NCI-H82 (cell line): ENCODE data around the gene C11orf52.
A peak's percentile ranks its signal among the peaks of the same experiment; 100 is the strongest.
"Not testable (repeated sequence)": the region's sequence is repeated elsewhere in the genome, so short reads cannot be mapped to it uniquely, and the experiment has no call there.

Experiments
- DNase-seq: peaks from one replicate; lab custom pipeline; 2025; lab: John Stamatoyannopoulos, UW

C11orf52 gene

DNA sequence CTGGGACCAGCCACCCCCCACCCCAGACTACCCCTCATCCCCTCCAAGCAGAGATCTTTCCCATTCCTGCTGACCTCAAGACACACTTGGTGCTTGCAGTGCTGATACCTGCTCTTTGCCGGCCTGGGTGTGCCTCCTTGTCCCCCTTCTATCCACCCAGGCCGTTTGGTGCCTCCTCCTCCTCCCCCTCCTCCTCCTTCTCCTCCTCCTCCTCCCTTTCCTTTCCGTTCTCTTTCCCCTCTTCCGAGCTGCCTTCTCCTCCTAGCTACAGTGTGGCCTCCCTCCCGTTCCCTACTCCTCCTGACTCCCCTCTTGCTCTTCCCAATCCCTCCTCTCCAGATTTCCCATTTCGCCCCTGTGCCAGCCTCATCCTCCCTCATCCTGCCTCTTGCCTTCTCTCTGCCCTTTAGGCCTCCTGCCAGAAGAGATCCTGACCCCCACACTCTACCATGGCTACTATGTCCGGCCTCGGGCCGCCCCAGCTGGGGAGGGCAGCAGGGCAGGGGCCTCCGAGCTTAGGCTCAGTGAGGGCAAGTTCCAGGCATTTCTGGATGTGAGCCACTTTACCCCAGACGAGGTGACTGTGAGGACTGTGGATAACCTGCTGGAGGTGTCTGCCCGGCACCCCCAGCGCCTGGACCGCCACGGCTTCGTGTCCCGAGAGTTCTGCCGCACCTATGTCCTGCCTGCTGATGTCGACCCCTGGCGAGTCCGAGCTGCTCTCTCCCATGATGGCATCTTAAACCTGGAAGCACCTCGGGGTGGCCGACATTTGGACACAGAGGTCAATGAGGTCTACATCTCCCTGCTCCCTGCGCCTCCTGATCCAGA is 5.5 kb upstream of the C11orf52 start:
- no peak for DNase-seq

DNA sequence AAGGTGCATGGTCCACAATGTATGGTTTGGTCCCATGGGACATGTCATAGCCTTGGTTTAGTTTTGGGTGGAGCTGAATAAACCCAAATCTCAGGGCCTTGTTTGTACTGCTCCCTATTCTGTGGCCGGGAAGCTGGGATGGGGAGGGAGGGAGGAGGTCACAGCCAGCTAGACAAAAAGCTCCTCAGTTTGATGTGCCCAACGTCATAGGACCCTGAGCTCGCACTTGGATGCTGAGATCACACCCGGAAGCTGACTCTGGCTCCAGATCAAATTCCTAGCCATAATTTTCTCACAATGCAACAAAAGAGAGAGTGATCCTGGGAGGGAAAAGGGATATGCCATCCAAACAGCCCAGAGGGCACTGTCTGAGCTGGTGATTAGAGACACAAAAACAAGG is 4.7 kb upstream of the C11orf52 start:
- DNase-seq: no peak

DNA sequence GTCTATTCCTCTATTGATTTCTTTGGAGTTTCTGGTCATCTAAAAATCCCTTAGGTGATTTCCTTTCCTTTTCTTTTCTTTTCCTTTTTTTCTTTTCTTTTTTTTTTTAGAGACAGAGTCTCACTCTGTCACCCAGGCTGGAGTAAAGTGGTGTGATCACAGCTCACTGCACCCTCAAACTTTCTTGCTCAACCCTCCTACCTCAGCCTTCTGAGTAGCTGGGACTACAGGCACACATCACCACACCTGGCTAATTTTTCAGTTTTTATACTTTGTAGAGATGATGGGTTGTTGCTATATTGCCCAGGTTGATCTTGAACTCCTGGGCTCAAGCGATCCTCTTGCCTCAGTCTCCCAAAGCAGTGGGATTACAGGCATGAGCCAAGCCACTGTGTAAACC is 1.9 kb upstream of the C11orf52 start:
- no peak for DNase-seq

DNA sequence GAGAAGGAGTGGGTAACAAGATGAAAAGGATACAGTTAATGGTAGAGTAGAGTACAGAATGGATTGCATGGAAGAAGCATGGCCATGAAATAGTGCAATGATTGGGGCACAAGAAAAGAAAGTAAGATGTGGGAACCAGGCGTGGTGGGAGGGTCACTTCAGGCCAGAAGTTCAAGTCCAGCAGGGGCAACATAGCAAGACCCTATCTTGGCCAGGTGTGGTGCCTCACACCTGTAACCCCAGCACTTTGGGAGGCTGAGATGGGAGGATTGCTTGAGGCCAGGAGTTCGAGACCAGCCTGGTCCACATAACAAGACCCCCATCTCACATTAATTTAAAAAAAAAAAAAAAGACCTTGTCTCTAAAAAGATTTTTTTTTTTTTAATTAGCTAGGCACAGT is 1.4 kb upstream of the C11orf52 start:
- no peak for DNase-seq

DNA sequence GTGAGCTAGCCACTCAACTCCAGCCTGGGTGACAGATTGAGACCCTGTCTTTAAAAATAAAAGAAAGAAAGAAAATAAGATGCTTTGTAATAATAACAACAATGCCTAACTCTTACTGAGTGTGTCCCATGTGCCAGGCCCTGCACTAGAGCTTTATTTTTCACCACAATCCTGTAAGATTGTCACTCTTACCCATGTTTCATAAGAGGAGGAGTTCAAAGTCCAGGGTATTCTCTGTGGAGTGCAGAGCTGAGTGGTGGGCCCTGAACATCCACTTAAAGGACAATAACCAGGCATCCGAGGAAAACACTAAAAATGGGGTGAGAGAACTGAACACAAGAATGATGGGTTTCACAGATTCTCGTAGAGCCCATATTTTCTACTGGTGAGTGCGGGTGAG is 925 bp upstream of the C11orf52 start:
- DNase-seq: no peak

DNA sequence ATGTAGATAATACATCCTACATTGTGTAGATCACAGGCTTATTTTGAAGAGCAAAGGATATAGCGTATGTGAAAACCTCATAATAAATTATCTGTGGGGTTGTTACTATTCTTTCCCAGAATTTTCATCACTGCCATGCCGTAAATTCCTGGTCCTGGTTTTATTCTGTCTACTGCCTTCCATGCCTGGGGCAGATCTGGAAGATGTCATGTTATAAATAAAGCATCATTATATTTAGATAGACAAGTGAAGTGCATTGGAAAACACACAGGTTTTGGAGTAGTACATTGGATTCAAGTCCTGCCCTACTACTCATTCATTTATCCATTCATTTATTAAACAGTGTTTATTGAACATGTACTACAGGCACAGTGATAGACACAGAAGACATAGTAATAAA is 2.2 kb downstream of the C11orf52 start:
- DNase-seq: no peak

DNA sequence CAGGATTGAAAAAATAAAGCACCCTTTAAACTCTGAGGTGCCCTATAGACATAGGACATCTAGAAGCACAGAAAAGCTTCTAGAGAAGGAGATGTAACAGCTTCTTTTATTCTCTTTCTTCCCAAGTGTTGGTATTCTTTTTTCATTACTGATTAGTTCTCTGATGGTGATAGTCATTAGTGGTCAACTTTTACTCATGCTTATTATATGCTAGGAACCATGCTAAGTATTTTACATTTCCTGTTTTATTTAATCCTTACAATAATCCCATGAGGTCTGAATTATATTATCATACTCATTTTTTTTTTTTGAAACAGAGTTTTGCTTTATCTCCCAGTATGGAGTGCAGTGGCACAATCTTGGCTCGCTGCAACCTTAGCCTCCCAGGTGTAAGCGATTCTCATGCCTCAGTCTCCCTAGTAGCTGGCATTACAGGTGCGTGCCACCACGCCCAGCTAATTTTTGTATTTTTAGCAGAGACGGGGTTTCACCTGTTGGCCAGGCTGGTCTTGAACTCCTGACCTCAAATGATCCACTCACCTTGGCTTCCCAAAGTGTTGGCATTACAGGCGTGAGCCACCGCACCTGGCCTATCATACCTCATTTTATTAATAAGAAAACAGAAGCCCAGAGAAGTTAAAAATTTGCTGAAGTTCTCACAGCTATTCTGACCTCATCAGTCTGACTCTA is 3.0 kb downstream of the C11orf52 start:
- DNase-seq: no peak

DNA sequence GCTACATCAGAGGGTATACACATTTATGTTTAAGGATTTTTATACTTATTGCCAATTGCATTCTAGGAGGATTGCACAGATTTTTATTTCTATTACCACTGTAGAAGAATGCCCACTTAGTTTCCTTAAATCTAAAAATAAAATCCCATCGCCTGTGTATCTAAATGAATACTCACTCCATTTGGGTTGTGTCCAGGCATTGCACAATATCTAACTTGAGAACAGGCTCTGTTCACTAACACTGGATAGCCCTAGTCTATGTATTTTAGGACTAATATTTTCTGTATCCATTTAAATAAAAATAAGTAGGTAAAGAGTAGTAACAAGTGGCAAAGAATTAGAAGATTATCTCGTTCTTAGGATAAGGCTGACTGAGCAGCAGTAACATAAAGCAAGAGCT is 4.1 kb downstream of the C11orf52 start:
- DNase-seq: no peak

DNA sequence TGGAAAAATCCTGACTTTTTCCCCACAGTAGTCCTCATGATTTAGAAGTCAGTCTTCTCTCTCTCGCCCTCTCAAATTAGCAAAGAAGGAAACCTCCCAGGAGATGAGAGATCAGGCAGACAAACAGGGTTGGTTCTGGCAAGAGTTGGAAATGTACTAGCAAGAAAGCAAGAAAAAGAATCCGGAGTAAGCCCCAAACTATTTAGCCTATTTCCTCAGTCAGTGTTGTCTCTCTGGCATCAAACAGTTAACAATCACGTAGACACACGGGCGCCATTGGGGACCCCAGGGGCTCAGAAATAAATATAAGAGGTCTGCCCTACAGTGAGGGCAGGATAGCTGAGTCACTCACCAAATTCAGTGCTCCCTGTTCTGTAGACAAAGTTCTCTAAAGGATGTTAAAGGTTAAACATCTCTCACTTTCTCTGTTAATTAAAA is 4.7 kb downstream of the C11orf52 start:
- no peak for DNase-seq

DNA sequence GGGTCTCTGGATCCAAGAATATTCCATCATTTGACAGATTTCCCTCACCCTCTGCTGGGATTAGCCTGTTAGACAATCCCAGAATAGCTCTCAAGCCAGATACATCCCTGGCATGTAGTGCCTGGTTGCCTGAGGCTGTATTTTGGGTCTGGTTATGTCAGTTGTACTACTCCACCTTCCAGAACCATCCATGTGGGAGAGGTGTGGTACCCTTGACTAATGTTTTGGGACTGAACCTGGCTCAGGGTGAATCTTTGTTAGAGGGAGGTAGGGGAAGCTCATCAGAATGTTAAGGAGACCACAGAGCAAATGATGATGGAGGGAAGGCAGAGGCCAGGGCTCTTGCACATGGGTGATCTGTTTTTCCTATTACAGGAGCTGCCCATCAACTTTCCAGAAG is 5.2 kb downstream of the C11orf52 start:
- no peak for DNase-seq

DNA sequence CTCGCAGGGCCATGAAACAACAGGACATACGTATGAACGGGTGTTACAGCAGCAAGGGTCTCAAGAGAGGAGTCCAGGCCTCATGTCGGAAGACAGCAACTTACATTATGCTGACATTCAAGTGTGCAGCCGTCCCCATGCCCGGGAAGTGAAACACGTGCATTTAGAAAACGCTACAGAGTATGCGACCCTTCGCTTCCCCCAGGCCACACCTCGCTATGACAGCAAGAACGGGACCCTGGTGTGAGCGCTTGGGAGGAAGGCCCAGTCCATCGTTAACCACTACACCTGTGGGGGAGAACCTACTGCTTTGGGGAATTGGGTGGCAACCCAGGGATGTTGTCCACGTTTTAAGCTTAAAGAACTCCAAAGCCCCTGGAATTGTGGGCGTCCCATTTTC is 7.2 kb downstream of the C11orf52 start:
- no peak for DNase-seq

DNA sequence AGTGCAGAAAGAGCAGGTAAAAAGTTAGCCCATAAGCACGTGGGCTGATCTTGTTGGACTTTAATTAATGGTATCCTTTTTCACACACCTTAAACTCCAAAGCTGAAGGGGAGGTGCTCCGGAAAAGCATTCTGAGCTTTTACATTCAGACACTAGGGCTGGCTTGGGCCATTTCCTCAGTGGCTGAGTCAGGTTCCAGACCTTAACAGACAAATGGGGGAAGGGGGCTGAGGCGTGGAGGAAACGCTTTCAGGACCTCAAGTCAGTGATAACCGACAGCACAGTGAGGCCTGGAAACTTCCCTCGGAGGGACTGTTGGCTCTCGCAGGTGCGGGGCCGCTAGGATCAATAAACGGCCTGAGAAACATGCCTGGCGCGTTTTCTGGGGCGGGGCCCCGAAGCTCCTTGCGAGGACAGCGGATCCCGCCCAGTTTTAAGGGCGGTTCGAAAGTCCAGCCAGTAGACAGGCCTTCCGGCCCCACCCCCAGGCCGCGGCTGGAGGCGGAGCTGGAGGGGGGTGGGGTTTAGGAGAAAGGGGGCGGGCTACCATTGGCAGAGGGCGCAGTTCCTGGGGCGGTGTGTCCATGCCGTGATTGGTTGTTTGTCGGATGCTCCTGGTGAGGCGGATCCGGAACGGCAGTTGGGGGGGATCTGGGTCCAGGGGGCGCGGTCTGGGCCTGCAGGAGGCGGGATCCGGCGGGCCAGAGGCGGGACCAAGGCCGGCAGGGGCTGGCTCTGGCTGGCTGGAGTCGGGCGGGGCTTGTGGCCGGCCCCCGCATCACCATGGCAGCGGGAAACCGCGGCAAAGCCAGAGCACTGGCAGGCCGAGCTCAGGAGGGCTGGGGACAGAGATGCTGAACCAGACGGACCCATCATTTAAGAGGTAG is 8.0 kb downstream of the C11orf52 start:
- peak; percentile 98 for DNase-seq

DNA sequence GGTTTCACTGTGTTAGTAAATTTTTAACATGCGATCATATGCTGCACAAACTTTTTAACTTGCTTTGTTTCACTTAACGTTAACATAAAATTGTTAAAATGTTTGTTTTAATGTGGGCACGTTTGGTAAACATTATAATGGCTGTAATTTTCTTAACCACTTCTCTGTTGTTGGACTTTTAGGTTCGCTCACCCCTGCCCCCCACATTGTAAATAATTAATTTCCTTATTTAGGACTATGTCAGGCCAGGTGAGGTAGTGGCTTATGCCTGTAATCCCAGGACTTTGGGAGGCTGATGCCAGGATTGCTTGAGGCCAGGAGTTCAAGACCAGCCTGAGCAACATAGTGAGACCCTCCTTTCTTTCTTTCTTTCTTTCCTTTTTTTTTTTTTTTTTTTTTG is 11.8 kb downstream of the C11orf52 start:
- no peak for DNase-seq

DNA sequence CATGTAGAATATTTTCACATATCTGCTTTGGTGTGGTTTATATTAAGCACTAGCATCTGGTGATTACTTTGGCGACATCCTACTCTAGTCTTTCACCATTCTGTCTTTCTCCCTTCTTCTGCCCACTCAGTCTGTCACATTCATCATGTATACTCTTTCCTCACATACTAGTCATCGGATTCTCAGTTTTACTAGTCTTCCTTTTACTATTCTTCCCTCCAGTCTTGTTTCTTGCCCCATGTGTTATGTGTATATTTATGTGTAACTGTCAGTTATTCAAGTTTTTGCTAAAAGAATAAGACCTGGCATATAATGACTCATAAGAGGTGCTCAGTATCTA is 13.9 kb downstream of the C11orf52 start:
- DNase-seq: no peak

DNA sequence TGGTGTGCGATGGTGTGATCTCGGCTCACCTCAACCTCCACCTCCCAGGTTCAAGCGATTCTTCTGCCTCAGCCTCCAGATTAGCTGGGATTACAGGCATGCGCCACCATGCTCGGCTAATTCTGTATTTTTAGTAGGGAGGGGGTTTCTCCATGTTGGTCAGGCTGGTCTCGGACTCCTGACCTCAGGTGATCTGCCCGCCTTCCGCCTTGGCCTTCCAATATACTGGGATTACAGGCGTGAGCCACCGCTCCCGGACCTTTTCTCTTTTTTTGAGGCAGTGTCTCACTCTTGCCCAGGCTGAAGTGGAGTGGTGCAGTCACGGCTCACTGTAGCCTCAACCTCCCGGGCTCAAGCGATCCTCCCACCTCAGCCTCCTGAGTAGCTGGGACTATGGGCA is 14.5 kb downstream of the C11orf52 start:
- DNase-seq: not testable (repeated sequence)

DNA sequence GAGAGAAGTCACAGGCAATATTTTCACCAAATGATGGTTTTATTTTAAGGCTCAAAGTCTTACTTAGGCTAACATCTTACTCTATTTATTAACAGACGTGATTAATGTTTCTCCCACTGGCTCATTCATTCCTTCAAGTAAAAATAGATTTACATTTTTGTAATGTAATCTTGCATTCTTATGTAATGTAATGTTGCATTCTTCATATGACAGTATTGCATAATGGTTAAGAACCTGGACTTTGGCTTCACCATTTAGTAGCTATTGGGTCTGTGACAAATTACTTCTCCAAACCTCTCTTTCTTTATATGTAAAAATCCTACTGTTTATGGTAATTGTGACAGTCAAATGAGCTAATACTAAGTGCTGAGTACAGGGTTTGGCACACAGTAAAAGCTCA is 15.2 kb downstream of the C11orf52 start:
- no peak for DNase-seq

DNA sequence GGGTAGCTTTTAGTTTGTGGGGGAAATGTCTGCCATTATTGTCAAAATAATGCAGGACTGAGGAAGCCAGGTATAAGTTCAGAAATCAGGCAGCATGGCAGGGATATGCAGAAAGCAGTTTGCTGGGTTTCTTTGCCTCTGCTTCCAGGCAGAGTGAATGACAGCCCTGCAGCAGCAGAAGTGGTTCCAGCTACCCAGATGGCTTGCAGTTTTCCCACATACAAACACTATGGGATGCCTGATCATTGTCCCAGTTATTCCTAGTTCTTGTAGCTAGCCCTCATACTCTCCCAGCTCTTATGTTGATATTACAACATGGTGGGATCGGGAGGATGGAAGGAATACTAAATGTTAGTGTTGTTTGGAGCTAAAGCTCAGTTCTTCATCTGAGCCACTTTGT is 15.6 kb downstream of the C11orf52 start:
- DNase-seq: no peak

DNA sequence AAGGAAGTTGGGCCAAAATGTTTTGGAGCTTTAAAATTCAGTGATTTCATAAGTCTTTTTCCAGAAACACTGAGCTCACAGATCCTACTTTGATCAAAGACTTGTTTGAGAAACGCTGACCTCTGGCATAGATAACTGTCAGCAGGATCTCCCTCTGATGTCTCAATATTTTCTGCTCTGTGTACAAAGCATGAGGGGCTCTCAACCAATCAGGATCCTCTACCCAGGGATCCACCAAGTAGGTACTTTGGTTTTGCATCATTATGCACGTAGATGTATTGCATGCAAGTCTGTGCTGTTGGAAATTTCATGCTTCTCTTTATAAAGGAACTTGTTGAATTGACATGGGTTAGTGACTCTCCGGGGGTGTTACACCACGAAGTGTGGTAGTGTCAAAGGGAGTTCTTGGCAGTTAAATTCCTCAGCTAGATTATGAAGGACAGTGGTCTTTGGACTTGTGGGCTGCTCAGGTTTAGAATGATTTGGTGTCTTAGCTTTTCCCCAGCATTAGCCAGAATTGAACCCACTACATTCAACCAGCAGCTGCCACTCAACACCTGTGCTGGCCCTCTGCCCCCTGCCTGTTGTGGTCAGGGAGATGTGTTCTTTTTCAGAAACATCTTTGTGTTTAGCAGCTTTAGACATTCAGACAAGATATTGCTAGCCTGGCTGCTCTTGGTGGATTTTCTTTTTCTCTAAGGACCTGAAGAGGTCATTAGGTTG is 16.8 kb downstream of the C11orf52 start:
- DNase-seq: no peak

DNA sequence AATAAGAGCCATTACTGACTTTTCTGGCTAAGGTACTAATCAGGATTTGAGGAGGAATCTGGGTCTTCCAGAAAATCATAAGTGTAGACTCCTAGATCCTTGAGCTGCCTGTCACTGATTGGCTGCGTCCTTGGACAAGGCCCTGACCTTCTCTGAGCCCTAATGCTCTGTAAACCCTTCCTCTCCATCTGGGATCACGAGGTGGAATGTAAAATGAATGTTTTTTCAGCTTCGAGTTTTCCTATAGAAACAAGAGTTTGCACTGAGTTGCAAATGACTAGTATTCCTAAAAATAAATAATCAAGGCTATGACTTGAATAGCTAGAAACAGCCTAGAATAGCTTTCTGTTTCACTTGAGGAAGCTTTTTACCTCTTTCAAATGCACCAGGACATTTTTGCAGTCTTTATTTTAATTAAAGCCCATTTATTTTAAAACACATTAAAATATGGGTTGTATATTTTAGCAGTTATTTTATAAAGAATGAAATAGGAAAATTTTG is 17.4 kb downstream of the C11orf52 start:
- peak; percentile 64 for DNase-seq

DNA sequence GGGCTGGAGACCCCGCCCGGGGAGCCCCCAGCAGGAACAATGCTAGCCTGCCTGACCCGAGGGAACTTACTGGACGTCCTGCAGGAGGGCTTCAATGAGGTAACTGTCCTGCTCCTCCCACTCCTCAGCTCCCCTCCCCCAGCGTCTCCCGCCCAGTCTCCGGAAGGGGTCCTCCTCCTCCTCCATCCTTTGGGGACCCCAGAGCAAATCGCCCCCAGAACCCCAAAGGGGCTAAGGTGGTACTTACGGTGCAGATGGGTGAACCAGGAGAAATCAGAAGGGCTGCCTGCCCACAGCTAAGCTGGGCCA is 18.7 kb downstream of the C11orf52 start:
- no peak for DNase-seq

DNA sequence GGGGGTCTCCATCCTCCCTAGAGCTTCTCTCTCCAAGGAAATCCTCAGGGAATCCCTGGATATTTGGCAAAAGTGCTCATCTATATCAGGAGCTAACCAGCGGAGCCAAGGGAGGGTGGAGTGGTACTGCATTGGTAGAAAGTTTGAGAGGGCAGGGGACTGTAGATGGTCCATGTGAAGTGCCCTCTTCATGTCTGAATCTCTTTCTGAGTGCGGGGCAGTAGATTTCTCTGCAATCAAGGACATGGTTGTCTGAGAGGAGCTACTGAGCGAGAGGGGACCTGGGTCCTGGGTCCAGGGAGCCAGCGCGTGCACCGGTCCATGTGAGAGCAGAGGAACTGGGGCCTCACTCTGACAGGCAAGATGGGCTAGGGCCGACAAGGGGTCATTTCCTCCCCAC is 19.1 kb downstream of the C11orf52 start:
- DNase-seq: peak; percentile 34

DNA sequence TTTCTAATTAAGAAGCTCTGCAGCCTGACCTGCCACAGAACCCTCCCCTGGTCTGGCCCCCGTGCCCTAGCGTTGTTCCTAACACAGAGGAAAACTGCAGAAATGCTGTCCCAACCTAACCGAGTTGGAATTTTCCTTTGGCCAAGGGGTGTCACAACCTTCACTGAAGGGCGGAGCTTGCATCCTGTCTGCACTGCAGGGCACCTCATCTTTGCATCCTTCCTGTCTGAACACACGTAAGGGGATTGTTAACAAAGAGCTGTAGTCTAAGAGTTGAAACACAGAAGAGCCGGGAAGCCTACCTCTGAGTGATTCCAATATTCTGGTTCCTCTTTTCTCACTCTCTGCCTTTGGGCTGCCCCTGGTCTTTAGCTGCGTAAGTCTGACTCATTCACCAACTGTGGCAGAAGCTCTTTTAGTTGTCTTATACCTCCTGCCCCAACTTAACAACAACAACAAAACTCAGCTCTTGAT is 20.0 kb downstream of the C11orf52 start:
- DNase-seq: peak; percentile 5
